HG02852 (cell line): Measurements from ENCODE around the gene NEUROD6.

Experiments
- ATAC-seq: cut with Tn5 transposase; IDR thresholded peaks from one replicate; pipeline ENCODE4 v1.9.1; 2021; ENCODE audit warnings: mild to moderate bottlenecking, moderate library complexity; ENCODE audit not compliant: unreplicated experiment

NEUROD6 gene

GRCh38 chr7:31340603-31341002, at the start of gene NEUROD6:
TSS of gene NEUROD6 (minus strand) at chr7:31340726. CDS start at chr7:31339268, 1,458 bp downstream.
- ATAC-seq: no peak

GRCh38 chr7:31384466-31384865, 43.9 kb upstream of the NEUROD6 start:
- ATAC-seq: no peak

DNA sequence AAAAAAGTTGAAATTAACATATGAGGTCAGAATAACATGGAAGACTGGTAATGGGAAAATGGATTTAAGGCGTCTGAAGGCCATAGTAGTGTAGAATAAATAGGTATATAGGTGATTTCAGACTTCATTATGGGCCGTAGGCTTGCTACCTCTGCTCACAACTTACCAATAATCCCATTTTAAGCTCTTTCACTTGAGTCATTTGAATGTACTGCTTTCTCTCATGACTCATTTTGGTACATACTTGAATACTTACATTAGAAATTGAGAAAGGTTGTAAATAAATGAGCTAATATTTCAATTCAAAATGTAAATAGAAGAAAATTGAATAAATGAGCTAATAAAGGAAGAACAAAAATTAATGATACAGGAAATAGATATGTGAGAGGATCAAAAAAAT, 42.2 kb upstream of the NEUROD6 start:
- no peak for ATAC-seq

GRCh38 chr7:31373337-31374289, 33.1 kb upstream of the NEUROD6 start:
- peak; percentile 79 for ATAC-seq

GRCh38 chr7:31372231-31372959, 31.9 kb upstream of the NEUROD6 start:
- ATAC-seq: no peak

GRCh38 chr7:31371621-31372020, 31.1 kb upstream of the NEUROD6 start:
- ATAC-seq: no peak

GRCh38 chr7:31370609-31371008, 30.1 kb upstream of the NEUROD6 start:
- no peak for ATAC-seq

- no peak for ATAC-seq
Measured at GRCh38 chr7:31368620-31369019, 28.1 kb upstream of the NEUROD6 start.

DNA sequence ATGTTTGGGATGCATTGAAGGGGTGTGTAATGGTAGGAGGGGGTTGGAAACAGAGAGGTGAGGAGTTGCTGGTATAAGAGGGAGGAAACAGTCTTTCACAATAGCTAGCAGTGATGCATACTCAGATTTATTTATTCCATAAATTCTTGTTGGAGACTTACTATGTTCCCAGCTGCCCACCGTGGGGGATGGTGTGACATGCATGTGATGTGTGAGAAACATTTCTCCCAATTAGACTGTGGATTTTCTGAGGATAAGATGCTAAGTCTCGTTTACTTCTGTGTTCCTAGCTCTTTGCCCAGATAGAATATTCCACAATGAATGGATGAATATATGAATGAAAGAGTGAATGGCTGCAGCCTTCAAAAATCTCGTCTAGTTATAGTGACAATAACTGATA, 23.0 kb upstream of the NEUROD6 start:
- no peak for ATAC-seq

DNA sequence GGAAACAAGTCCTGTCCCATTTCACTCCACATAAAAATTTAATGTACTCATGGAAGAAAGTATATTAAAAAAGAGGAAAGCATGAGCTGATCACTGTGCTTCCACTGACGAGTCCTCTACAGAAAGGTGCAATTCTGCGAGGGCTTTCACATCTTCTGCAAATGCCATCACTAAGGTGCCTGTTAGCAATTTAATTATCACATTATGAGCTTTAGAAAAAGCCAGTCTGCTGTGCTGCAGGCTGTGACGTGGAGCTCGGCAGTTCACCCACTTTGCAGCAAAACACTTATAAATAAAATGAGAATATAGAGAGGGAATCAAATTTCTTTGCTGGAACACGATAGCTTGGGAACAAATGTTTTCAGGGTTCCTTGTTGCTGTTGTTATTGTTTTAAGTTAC, 22.5 kb upstream of the NEUROD6 start:
- no peak for ATAC-seq

DNA sequence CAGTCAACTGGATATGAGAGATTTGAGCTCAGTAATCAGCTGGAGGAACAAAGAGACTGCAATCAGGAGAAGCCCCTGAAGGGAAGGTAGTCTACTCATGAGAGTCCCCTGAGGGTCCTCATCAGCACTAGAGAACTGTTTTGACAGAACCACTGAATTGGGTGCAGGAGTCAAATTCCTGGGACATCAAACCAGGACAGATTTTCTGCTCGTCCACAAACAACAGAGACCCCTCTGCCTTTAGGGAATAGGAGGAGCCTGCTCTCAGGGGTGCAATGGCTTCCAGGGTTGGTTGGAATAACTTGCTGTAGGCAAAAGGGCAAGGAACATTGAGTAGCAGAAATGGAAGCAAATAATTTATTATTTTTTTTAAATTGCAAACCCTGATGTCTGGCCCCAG, 21.9 kb upstream of the NEUROD6 start:
- no peak for ATAC-seq

DNA sequence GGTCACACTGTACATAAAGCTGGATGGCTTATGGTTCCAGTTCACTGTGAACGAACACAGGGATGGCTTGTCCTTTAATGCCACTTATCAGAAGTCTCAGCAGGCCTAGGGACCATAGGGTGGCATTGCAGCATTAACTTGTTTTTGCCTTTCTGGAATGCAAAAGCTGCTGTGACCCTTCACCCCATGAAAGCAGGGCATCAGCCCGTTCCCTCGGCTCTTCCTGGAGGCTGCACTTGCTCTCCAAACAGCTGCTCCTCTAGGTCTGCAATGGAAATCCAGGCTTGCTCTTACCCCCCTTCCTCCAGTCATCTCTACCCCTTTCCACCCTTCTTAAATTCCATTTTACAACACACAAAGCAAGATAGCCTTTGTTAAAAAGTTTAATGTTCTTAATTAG, 17.9 kb upstream of the NEUROD6 start:
- no peak for ATAC-seq

DNA sequence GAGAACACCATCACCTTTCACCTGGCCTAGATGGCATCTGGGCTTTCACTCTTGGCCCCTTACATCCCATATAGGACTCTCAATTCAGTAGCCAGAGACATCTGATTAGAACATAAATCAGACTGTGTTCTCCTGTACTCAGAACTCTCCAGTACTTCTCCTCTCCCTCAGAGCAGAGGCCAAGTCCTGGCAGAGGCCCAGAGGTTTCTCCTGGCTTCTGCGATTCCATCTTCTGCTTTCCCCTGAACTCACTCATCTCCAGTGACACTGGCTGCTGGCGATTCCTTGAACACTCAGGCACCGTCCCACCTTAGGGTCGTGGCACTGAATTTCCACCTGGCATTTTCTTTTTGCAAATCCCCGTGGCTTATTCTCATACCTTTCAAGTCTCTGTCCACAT, 4.9 kb upstream of the NEUROD6 start:
- ATAC-seq: no peak

DNA sequence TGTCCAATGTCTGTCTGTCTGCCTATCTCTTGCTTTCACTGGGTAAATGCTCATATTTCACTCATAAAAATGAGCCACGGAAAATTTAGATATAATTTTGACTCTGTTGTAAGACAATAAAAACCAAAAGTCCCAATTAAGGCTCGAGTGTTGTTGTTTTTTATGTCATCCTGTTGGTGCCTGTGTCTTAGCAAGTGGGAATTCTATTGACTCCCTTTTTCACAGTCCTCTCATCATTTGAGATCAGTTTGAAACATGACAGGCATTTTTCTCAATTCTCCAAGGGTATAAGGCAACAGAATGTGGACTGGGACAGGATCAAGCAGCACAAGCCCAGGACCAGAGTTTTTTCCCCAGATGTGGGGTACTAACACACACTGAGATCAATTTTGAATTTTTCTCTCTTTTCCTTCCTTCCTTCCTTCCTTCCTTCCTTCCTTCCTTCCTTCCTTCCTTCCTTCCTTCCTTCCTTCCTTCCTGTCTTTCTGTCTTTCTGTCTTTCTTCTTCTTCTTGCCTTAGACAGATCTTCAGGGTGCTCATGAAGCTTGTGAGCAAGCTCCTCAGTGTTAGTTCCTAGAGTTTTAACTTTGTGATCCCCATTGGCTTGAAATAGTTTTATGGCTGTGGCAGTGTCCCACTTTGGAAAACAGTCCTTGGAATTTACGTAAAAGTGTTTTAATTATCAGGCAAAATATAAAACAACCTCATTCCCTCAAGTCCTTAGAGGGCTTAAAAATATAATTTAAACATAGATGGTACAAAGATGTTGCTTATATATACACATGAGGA, 3.2 kb upstream of the NEUROD6 start:
- ATAC-seq: no peak

DNA sequence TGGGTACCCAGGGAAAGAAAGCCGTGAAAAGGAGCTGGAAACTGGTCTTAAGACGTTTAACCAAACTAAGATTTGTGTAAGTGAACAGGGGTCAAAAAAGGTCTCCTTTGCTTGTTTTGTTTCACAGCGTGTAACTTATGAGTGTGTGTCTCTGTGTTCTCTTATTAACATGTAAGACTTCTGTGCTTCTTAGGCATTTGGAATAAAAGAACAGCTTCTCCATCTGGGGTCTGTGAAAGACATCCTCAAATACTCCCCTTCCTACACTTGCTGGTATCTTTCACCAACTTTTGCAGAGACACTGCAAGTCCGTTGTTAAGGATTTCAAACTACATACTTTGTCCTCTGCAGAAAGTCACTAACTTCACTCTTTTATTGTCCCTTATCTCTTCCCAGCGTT, 615 bp upstream of the NEUROD6 start:
- no peak for ATAC-seq

DNA sequence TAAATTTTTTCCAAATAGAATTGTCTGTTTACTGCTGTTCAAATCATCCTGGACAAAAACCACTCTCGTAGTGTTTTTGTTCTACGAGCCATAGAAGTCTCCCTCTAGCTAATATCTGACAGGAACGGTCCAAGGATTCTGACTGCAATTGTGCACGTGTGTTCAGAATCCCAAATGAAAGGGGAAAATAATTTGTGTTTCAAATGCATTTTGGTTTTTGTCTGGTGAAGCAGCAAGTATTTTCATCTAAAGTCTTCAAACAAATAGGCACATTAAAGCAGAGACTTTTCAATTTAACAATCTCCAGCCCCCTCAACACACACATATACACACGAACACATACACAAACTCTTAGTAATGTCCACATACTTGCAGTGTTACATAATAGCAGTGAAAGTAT, 475 bp downstream of the NEUROD6 start:
- ATAC-seq: no peak

DNA sequence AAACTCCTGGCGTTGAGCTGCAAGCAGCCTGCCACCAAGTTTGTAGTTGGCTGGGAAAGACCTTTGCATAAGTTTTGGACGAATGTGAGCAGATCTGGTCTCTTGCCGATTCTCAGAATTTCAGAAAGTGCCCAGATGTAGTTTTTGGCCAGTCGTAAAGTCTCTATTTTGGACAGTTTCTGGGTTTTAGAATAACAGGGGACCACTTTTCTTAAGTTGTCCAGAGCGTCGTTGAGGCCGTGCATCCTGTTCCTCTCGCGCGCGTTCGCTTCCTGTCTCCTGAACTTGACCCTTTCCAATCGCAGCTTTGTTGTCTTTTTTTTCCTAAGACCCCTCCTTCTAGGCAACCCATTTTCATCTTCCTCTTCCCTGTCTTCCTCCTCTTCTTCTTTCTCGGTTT, 1.8 kb downstream of the NEUROD6 start:
- ATAC-seq: no peak

- ATAC-seq: no peak
Measured at GRCh38 chr7:31337002-31337565, 3.4 kb downstream of the NEUROD6 start.

- ATAC-seq: no peak
Measured at GRCh38 chr7:31336202-31337001, 4.1 kb downstream of the NEUROD6 start.

GRCh38 chr7:31335884-31336201, 4.7 kb downstream of the NEUROD6 start:
- ATAC-seq: no peak
